Natural killer cell (primary cell): Measurements from ENCODE around the gene AIMP2. TPM values are rescaled to one million over a fixed set of nuclear protein-coding genes. Genes with fewer than 3 reads are reported as not detected.

Source experiments
- ATAC-seq, 3 donors: fragments of 150-1000 bp in 2 of 3; fragments of 200-7000 bp in 1 of 3; cut with Tn5 transposase; 1 replicate in 1 of 3; 2 replicates in 2 of 3; pipeline ENCODE4 v1.10.0; 2021; ENCODE audit warnings: mild to moderate bottlenecking in 2 of 3, moderate library complexity in 2 of 3
- DNase-seq, 2 donors: peaks; one replicate each; pipeline versions ENCODE4 v3.0.0 to v3.0.0-alpha.2; 2013 to 2021; ENCODE audit warnings: mixed read lengths in 1 of 2
- H3K27ac ChIP-seq: one replicate; pipeline ENCODE4 v1.5.1; 2013; ENCODE audit warnings: mild to moderate bottlenecking, low read length
- H3K27me3 ChIP-seq: one replicate; pipeline ENCODE4 v1.6.1; 2013; ENCODE audit warnings: low read length; ENCODE audit not compliant: control insufficient read depth, insufficient read depth
- H3K36me3 ChIP-seq: one replicate; pipeline ENCODE4 v1.6.1; 2013; ENCODE audit warnings: low read length; ENCODE audit not compliant: control insufficient read depth, insufficient read depth
- H3K4me1 ChIP-seq: one replicate; pipeline ENCODE4 v1.6.1; 2013; ENCODE audit warnings: low read length; ENCODE audit not compliant: control insufficient read depth, insufficient read depth
- H3K4me3 ChIP-seq: one replicate; pipeline ENCODE4 v1.5.1; 2013; ENCODE audit warnings: low read length
- H3K9me3 ChIP-seq: one replicate; pipeline ENCODE4 v1.6.1; 2013; ENCODE audit warnings: low read length; ENCODE audit not compliant: control insufficient read depth, insufficient read depth
- H3K27ac Mint-ChIP-seq, 2 donors: one replicate each; pipeline ENCODE4 v1.8.0; 2022; ENCODE audit warnings: mild to moderate bottlenecking in 2 of 2, mixed read lengths in 2 of 2, moderate library complexity in 1 of 2
- H3K27me3 Mint-ChIP-seq, 2 donors: one replicate each; pipeline ENCODE4 v1.8.0; 2022; ENCODE audit warnings: low read depth in 2 of 2, mixed read lengths in 2 of 2
- H3K36me3 Mint-ChIP-seq: one replicate; pipeline ENCODE4 v1.8.0; 2022; ENCODE audit warnings: mixed read lengths
- H3K4me1 Mint-ChIP-seq, 2 donors: one replicate each; pipeline ENCODE4 v1.8.0; 2022; ENCODE audit warnings: mixed read lengths in 2 of 2
- H3K4me3 Mint-ChIP-seq: one replicate; pipeline ENCODE4 v1.8.0; 2022; ENCODE audit warnings: mild to moderate bottlenecking, moderate library complexity, mixed read lengths
- H3K9me3 Mint-ChIP-seq, 2 donors: one replicate each; pipeline ENCODE4 v1.8.0; 2022; ENCODE audit warnings: mixed read lengths in 2 of 2
- CTCF ChIP-seq: fragments of 200-600 bp; IDR thresholded peaks from one replicate; pipeline ENCODE4 v1.8.0; 2022; ENCODE audit warnings: antibody characterized with exemption
- WGBS: methylation state at CpG from one replicate; pipeline ENCODE4 v1.1.7; 2013; ENCODE audit warnings: missing lambda C conversion rate; ENCODE audit not compliant: insufficient coverage; 5-methylcytosine and 5-hydroxymethylcytosine counted together
- intact Hi-C: fragments of 100-400 bp; cut with micrococcal nuclease; formaldehyde crosslinking; loops from one replicate; pipeline ENCODE4 v1.14.2; 2022
- total RNA-seq, 4 donors: library from RNA; stranded (reverse); fragments of 120-200 nt in 1 of 4; gene quantifications; one replicate each; pipeline versions ENCODE4 v1.2.3 to v1.2.4, GENCODE V29; 2013 to 2022

AIMP2 gene
- total RNA-seq, 3 donors from 2014 or later (not counting 1 experiment from before 2014, with no cell fraction given), result 7.2 to 11.1 (median 8.1) TPM

- no peaks in the 10 kb centered on the region for H3K4me1 Mint-ChIP-seq
- H3K4me1 ChIP-seq, result no peaks in the 10 kb centered on the region
- H3K27me3 ChIP-seq, result no peaks in the 10 kb centered on the region
- no peak for ATAC-seq
- WGBS, result 62% methylated on average over 3 of the region's 3 CpGs
- TF ChIP-seq CTCF, result no peak
- H3K9me3 Mint-ChIP-seq, result no peaks in the 10 kb centered on the region
- H3K9me3 ChIP-seq, result no peaks in the 10 kb centered on the region
- H3K27ac ChIP-seq, result no peak overlapping the region
- no peaks in the 10 kb centered on the region for H3K36me3 Mint-ChIP-seq
- intact Hi-C loops, result no loop called here
- H3K4me3 ChIP-seq, result no peak overlapping the region
- no peaks in the 10 kb centered on the region for H3K36me3 ChIP-seq
- H3K27ac Mint-ChIP-seq, result no peak overlapping the region
- H3K4me3 Mint-ChIP-seq, result no peak overlapping the region
- no peaks in the 10 kb centered on the region for H3K27me3 Mint-ChIP-seq
- DNase-seq, result no peak
Observed at GRCh38 chr7:6071406-6071805, 62.3 kb downstream of the AIMP2 start.

Other genes starting within 250 kb of the AIMP2 start
- gene RNF216, start 227.6 kb upstream of the AIMP2 start, total RNA-seq, result 10 to 100 TPM; 73.6 to 86.6 (median 78.7) TPM
- gene OCM, start 128.5 kb upstream of the AIMP2 start, total RNA-seq, result under 1 TPM in 2 of 3 donors, not detected in 1; 0.57 to 0.82 TPM
- gene CCZ1, start 110.5 kb upstream of the AIMP2 start, total RNA-seq, result 100 to 1,000 TPM in 2 of 3 donors, 10 to 100 TPM in 1; 81.4 to 114 (median 112) TPM
- gene RSPH10B, start 38.6 kb upstream of the AIMP2 start, total RNA-seq, result not detected
- gene PMS2, start 223 bp upstream of the AIMP2 start, total RNA-seq, result 10 to 100 TPM; 13.2 to 17.3 (median 15.6) TPM
- gene ANKRD61, start 22.1 kb downstream of the AIMP2 start, total RNA-seq, result not detected
- 10 to 100 TPM; 77.8 to 85.7 (median 85.1) TPM for gene EIF2AK1, start 49.9 kb downstream of the AIMP2 start, total RNA-seq
- gene USP42, start 95.7 kb downstream of the AIMP2 start, total RNA-seq, result 10 to 100 TPM; 29.4 to 38.3 (median 36.0) TPM